Measurements from ENCODE around the gene VWCE.

GRCh38 chr11:61254403-61255025 lies 40.6 kb downstream of the VWCE start:
- TF ChIP-seq TAF1 (IDR thresholded peaks at IDR 0.05; ENCODE audit: borderline replicate concordance, low read depth, low read length) (no peak), POLR2A (IDR thresholded peaks at IDR 0.05; ENCODE audit: low read depth, low read length) (no peak), POLR2AphosphoS5 (IDR thresholded peaks at IDR 0.05; ENCODE audit: low read depth, low read length) (no peak)
